Myocyte (in vitro differentiated cells): ENCODE results near the gene ZNF570. TPM values are rescaled to one million over a fixed set of nuclear protein-coding genes. Genes with fewer than 3 reads are reported as not detected.
A peak's percentile ranks its signal among the peaks of the same experiment; 100 is the strongest.

Experiments
- DNase-seq: peaks from one replicate; pipeline ENCODE4 v3.0.0-alpha.2; 2012; ENCODE audit warnings: low read depth
- polyA plus RNA-seq: library from polyadenylated mRNA; unstranded; fragments of >200 nt; gene quantifications from one replicate; pipeline ENCODE4 v1.2.1, GENCODE V29; 2012; ENCODE audit warnings: missing spikeins
- total RNA-seq: library from RNA; depleted of rRNA; stranded (reverse); fragments of >200 nt; gene quantifications from 2 replicates; pipeline ENCODE4 v1.2.3, GENCODE V29; 2014

The ZNF570 gene
- total RNA-seq: 7.4 and 9.4 TPM in 2 replicates
- polyA plus RNA-seq: 2.9 TPM

DNA sequence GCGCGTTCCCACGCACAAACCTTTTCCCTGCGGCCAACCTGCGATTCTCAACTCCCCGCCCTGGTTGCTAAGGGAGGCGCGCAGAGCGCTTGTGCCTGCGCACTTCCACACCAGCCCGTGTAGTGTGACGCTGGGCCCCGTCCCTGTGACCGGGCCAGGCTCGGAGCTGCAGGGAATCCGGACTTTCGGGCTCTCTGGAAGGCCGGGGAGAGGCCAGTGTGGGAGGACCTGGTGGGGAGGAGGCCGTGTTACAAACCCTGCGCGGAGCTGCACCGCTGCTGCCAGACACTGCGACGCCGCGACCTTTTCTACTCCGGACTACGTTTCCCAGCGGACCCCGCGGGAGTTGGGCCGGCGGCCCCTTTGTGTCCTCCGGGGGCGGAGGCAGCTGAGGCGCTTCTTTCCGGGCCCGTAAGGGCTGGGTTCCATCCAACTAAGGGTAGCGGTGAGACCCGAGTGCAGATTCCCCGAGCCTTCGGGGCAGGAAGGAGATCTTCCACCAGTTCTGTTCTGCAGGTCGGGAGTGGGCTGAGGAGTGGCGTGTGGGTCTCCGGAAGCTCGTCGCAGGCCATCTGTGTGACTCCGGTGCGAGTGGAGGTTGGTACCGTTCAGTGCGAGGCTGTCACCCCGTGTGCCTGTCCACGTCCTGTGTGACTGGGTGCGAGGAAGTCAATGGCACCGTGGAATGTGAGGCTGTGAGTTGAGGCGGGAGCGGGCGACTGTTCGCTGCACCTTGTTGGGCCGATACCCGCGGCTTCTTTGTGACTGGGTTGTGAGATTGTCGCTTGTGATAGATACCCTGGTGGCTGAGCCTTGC lies at the start of gene ZNF570:
Gene ZNF570 (plus strand): TSS at position 396 of the 817 bp plus-strand sequence. CDS start 999 bp downstream, outside the sequence.
- peak; percentile 92 for DNase-seq

DNA sequence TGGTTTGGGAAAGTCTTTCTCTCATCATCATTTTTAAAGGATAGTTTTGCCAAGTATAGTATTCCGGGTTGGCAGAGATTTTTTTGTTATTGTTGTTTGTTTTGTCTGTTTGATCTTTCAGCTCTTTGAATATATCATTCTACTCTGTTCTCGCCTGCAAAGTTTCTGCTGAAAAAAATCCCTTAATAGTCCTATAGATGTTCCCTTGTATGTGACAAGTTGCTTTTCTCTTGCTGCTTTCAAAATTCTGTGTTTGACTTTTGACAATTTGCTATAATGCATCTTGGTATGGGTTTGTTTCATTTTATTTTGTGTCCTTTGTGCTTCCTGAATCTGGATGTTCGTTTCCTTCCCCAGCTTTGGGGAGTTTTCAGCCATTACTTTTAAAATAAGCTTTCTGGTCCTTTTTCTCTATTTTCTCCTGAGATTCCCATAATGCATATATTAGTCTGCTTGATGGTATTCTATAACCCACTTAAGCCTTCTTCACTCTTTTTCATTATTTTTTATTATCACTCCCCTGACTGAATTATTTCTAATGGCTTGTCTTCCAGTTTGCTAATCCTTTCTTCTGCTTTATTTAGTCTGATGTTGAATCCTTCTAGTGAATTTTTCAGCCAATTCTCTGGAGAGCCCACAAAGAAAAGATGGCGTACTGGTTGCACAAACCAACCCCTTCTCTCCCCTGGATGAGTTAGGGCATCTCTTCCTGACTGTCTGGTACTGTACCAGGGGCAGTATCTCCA lies 16.5 kb upstream of the ZNF570 start:
- no peak for DNase-seq

GRCh38 chr19:37466277-37466797 lies 2.8 kb upstream of the ZNF570 start:
- no peak for DNase-seq

- DNase-seq: peak; percentile 93
Observed at GRCh38 chr19:37466798-37467607, 2.2 kb upstream of the ZNF570 start, which contains the start of gene ZNF569. TSS of gene ZNF569 (minus strand) at chr19:37467444. CDS start at chr19:37444921, 22,523 bp downstream.

- DNase-seq: no peak
Observed at GRCh38 chr19:37467608-37468090, 1.5 kb upstream of the ZNF570 start.

GRCh38 chr19:37470216-37470615 lies 1.1 kb downstream of the ZNF570 start:
- DNase-seq: no peak

DNA sequence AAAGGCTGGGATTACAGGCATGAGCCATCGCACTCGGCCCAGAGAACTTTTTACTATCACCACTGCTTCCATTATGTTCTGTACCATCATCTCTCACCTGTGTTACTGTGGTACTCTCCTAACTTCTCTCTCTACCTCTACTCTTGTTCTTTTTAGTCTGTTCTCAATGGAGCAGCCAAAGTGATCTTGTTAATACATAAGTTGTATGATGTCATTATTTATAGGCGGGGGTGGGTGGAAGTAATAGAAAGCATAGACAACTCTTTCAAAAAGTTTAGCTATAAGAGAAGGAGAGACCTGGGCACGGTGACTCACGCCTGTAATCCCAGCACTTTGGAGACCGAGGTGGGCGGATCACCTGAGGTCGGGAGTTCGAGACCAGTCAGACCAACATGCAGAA lies 3.0 kb downstream of the ZNF570 start:
- DNase-seq: no peak

DNA sequence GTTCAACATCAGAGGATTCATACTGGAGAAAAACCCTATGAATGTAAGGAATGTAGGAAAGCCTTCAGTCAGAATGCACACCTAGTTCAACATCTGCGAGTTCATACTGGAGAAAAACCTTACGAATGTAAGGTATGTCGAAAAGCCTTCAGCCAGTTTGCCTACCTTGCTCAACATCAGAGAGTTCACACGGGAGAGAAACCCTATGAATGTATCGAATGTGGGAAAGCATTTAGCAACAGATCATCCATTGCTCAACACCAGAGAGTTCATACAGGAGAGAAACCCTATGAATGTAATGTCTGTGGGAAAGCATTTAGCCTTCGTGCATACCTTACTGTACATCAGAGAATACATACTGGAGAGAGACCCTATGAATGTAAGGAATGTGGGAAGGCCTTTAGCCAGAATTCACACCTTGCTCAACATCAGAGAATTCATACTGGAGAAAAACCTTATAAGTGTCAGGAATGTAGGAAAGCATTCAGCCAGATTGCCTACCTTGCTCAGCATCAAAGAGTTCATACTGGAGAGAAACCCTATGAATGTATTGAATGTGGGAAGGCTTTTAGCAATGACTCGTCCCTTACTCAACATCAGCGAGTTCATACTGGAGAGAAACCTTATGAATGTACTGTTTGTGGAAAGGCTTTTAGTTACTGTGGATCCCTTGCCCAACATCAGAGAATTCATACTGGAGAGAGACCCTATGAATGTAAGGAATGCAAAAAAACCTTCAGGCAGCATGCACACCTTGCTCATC lies 15.4 kb downstream of the ZNF570 start:
- no peak for DNase-seq

DNA sequence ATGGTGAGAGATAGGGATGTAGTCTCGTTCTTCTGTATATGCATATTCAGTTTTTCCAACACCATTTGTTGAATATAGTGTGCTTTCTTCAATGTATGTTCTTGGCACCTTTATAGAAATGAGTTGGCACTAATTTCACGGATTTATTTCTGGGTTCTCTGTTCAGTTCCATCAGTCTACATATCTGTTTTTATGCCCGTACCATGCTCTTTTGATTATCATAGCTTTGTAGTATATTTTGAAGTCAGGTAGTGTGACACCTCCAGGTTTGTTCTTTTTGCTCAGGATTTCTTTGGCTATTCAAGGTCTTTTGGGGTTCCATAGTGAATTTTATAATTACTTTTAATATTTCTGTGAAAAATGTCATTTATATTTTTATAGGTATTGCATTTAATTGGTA lies 23.1 kb downstream of the ZNF570 start:
- DNase-seq: no peak

GRCh38 chr19:37505958-37506386 lies 36.8 kb downstream of the ZNF570 start:
- no peak for DNase-seq

GRCh38 chr19:37506387-37507166 lies 37.4 kb downstream of the ZNF570 start, which contains the start of gene ZNF793:
TSS of gene ZNF793 (plus strand) at chr19:37506939. CDS start at chr19:37523440, 16,501 bp downstream.
- peak; percentile 3 for DNase-seq

DNA sequence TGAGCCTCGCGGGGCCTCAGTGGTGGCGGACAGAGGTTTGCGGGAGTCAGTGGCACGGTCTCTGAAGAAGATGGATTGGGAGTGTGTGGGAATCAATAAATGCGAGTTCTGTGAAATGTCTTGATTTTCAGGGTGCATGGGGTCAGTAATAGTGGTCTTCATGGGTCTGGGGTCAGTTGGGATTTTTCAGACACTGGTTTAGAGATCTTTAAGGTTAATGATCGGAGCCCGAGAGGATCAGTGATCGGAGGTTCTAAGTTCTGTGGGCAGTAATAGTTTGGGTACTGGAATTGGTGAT lies 38.0 kb downstream of the ZNF570 start:
- DNase-seq: no peak

DNA sequence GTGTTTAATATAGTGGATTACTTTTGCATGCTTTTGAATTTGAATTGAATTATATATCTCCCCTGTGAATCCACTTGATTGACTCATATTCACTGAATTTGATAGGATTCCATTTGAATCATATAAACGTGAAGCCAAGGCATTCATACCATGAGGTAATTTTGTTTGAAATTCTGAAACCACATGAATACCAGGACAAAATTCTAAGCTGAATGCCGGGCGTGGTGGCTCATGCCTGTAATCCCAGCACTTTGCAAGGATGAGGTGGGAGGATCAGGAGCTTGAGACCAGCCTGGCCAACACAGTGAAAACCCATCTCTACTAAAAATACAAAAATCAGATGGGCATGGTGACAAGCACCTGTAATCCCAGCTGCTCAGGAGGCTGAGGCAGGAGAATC lies 42.0 kb downstream of the ZNF570 start:
- DNase-seq: no peak

DNA sequence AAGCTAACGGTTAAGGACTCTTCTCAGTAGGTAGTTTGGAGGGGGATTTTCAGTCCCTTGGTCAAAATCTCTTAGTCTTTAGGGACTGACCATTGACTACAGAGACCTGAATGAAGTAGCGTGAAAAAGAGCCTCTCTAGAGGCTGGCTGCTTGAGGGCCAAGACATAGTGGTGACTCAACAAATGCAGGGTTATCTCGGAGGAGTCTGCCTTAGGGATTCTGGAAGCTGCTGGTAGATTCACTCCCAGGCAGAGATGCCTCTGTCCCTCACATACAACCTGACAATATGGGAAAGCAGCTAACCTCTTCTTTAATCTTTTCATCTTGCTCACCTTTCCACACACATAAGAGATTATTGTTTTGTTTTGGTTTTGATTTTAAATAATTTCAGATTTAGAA lies 42.7 kb downstream of the ZNF570 start:
- DNase-seq: no peak

GRCh38 chr19:37513397-37513796 lies 44.2 kb downstream of the ZNF570 start:
- no peak for DNase-seq

- DNase-seq: no peak
Observed at GRCh38 chr19:37519890-37520289, 50.7 kb downstream of the ZNF570 start.

- DNase-seq: no peak
Observed at GRCh38 chr19:37537391-37537947, 68.3 kb downstream of the ZNF570 start.
